Measurements from ENCODE around the gene SUPT3H.
"Not testable (repeated sequence)": the region's sequence is repeated elsewhere in the genome, so short reads cannot be mapped to it uniquely, and the experiment has no call there.

Gene SUPT3H

DNA sequence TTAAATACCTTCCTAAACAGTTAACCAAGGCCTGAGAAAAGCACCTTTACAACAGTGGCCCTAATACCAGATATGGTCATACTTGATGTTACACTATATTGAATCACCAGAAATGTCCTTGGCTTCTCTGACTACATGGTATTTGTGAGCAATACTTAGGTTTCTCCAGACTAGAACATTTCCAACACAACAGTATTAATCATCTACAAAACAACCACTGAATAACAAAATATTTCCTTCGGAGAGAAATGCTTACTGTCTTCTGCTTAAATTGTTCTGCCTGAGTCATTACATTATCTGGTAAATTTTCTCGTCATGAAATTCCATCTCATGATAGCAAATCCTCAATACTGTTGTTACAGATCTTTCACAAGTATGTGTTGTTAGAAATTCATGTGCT lies 302.5 kb downstream of the SUPT3H start:
- TF ChIP-seq ZFX (IDR thresholded peaks at IDR 0.05): no peak

DNA sequence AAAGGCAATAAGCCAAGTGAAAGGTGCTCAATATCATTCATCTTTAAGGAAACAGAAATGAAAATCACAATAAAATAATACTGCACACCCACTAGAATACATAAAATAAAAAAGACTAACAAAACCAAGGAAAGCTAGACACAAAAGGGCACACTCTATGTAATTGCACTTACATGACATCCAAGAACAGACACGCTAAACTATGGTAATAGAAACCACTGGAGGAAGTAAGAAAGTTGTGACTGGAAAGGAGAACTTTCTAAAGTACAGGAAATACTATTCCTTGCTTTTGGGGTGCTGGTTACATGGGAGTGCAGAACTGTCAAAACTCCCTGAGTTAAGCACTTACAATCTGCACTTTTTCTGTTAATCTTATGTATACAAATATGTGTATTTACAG lies 303.3 kb downstream of the SUPT3H start:
- H3K27ac ChIP-seq: no peak overlapping the region
- no peak for TF ChIP-seq ZFX (IDR thresholded peaks at IDR 0.05)
- TF ChIP-seq, protein P1, sequence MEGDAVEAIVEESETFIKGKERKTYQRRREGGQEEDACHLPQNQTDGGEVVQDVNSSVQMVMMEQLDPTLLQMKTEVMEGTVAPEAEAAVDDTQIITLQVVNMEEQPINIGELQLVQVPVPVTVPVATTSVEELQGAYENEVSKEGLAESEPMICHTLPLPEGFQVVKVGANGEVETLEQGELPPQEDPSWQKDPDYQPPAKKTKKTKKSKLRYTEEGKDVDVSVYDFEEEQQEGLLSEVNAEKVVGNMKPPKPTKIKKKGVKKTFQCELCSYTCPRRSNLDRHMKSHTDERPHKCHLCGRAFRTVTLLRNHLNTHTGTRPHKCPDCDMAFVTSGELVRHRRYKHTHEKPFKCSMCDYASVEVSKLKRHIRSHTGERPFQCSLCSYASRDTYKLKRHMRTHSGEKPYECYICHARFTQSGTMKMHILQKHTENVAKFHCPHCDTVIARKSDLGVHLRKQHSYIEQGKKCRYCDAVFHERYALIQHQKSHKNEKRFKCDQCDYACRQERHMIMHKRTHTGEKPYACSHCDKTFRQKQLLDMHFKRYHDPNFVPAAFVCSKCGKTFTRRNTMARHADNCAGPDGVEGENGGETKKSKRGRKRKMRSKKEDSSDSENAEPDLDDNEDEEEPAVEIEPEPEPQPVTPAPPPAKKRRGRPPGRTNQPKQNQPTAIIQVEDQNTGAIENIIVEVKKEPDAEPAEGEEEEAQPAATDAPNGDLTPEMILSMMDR (conservative IDR thresholded peaks at IDR 0.05): no peak

More for the DNA sequence above, 302.5 kb downstream of the SUPT3H start:
- no peak overlapping the region for H3K27ac ChIP-seq

DNA sequence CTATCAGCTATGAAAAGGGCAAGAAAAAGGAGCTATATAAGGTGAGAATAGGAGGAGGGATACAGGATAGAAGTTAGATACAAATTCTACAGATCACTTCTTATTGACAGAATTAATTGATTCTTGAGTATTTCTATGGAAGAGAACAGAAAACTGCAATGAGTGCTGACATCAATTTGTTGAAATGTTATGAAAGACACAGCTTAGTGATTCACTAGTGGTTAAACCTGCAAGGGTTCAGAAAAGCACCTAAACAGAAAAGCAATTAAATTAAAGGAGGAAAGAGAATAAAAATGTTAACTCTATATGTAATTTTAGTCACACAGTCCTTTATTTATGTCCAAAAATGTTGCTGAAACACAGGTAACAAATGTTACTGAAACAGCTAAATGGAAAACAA lies 304.0 kb downstream of the SUPT3H start:
- H3K27ac ChIP-seq: no peak overlapping the region
- TF ChIP-seq ZFX (IDR thresholded peaks at IDR 0.05): no peak
- TF ChIP-seq, protein P1 (conservative IDR thresholded peaks at IDR 0.05): no peak

DNA sequence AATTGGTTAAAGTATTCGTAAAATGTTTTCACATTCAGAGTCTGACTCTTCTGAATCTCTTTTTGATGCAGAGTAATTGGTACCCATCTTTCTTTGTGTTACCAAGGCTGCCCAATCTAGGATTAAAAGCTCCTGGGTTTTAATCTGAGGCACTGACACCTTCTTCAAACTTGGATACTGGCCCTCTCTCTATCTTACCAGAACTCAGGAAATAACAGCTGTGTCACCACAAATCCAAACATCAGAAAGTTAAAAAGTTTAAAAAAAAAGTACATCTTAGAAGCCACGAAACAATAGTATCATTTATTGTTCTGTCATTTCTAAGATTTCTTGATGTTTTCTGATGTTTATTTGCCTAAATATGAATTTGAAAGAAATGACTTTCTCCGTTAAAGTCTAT lies 305.1 kb downstream of the SUPT3H start:
- H3K27ac ChIP-seq: no peak overlapping the region
- TF ChIP-seq ZFX (IDR thresholded peaks at IDR 0.05): no peak
- TF ChIP-seq, protein P1 (conservative IDR thresholded peaks at IDR 0.05): no peak

DNA sequence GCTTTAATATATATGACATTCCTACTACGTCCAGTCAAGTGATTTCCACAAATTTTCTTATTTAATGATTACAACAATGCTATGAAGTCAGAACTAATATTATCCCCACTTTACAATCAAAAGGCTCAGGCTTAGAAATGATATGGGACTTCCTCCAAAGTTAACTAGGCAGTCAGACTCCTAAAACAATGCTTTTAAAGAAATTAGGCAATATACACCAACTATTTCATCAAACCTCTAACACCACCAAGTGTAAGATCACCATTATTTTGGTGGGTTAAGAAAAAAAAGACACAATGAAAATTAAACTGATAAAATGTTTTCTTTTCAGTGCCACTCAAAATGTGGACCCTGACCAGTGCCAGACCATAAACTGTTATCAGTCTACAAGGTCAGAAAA lies 305.7 kb downstream of the SUPT3H start:
- TF ChIP-seq ZFX (IDR thresholded peaks at IDR 0.05): no peak
- TF ChIP-seq, protein P1 (conservative IDR thresholded peaks at IDR 0.05): no peak

DNA sequence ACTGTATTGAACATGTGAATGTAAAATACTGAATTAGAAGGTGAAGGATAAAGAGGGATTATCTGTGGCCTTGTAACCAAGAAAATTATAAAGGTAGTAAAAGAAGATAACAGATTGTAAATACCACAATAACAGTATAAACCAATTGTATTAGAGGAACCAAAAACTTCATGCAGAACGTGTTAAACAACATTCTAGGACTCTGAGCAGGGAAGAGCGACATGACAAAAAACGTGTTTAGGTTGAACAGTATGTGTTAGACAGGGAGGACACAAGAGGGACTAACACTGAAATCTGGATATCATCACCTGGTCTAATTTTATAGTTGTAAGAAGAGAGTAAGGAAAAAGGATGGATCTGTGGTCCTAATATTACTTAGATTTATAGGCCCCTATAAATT lies 308.6 kb downstream of the SUPT3H start:
- no peak overlapping the region for H3K27ac ChIP-seq
- TF ChIP-seq, protein P1 (conservative IDR thresholded peaks at IDR 0.05): no peak
- TF ChIP-seq ZFX (IDR thresholded peaks at IDR 0.05): no peak

More for the DNA sequence above, 305.7 kb downstream of the SUPT3H start:
- H3K27ac ChIP-seq: no peak overlapping the region

DNA sequence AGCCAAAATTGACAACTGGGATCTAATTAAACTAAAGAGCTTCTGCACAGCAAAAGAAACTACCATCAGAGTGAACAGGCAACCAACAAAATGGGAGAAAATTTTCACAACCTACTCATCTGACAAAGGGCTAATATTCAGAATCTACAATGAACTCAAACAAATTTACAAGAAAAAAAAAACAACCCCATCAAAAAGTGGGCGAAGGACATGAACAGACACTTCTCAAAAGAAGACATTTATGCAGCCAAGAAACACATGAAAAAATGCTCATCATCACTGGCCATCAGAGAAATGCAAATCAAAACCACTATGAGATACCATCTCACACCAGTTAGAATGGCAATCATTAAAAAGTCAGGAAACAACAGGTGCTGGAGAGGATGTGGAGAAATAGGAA lies 310.3 kb downstream of the SUPT3H start:
- H3K27ac ChIP-seq: not testable (repeated sequence)

DNA sequence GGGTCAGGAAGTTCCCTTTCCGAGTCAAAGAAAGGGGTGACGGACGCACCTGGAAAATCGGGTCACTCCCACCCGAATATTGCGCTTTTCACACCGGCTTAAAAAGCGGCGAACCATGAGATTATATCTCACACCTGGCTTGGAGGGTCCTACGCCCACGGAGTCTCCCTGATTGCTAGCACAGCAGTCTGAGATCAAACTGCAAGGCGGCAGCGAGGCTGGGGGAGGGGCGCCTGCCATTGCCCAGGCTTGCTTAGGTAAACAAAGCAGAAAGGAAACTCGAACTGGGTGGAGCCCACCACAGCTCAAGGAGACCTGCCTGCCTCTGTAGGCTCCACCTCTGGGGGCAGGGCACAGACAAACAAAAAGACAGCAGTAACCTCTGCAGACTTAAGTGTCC lies 315.1 kb downstream of the SUPT3H start:
- not testable (repeated sequence) for H3K27ac ChIP-seq

DNA sequence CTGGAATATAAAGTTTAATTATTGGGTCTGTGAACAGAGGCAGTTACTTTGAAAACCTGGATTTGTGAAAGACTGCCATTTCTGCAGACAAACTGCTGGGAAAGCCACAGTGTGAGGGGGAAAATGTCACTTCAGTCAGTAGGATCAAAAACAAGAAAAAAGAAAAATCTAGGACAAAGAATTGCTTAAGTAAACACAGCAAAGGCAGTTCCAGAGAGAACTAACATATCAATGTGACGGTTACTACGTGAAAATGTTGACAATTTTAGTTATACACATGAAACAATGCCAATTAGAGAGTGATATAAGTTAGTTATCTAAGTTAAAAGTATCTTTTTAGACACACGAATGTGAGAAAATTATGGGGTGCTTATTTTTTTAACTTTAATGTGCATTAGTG lies 320.0 kb downstream of the SUPT3H start:
- TF ChIP-seq ZFX (IDR thresholded peaks at IDR 0.05): no peak
- TF ChIP-seq, protein P1 (conservative IDR thresholded peaks at IDR 0.05): no peak
- no peak overlapping the region for H3K27ac ChIP-seq
